HEK293T (cell line): ENCODE results near the gene TARDBP.

ENCODE experiments used
- BHLHE40 ChIP-seq: fragments of 450-650 bp; IDR thresholded peaks from 2 replicates; pipeline ENCODE4 v1.6.1; 2016; ENCODE audit warnings: mild to moderate bottlenecking, moderate library complexity, borderline replicate concordance
- ELF4 ChIP-seq: fragments of 450-650 bp; IDR thresholded peaks from 2 replicates; pipeline ENCODE4 v1.6.1; 2017; ENCODE audit warnings: antibody characterized with exemption
- FOXM1 ChIP-seq: fragments of 450-650 bp; IDR thresholded peaks from 2 replicates; pipeline ENCODE4 v1.6.1; 2017; ENCODE audit warnings: mild to moderate bottlenecking, borderline replicate concordance
- HDGF ChIP-seq: fragments of 450-650 bp; IDR thresholded peaks from 2 replicates; pipeline ENCODE4 v1.6.1; 2017; ENCODE audit warnings: antibody characterized with exemption, borderline replicate concordance
- TARDBP ChIP-seq: fragments of 450-650 bp; IDR thresholded peaks from 2 replicates; pipeline ENCODE4 v1.6.1; 2016

DNA sequence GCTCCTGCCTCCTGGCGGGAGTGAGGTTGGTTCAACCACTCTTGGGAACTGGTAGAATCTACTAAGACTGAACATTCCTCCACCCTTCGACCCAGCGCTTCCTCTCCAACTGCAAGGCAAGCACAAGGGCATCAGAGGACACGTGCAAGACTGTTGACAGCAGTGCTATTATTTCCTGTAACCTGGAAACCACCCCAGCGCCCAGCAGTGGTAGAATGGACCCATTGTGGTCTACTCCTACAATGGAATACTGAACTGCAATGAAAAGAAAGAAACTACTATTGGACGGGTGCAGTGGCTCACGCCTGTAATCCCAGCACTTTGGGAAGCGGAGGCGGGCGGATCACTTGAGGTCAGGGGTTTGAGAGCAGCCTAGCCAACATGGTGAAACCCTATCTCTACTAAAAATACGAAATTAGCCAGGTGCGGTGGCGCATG is 33.0 kb upstream of the TARDBP start:
- TF ChIP-seq TARDBP (no peak), BHLHE40 (no peak), HDGF (no peak), ELF4 (no peak), FOXM1 (no peak)
